Thyroid gland (tissue), 4 donors: ENCODE measurements around the gene BLOC1S6. TPM values are rescaled to one million over a fixed set of nuclear protein-coding genes. Genes with fewer than 3 reads are reported as not detected.

Experiments used
- DNase-seq, 2 donors: peaks; one replicate each; pipeline ENCODE4 v3.0.0-alpha.2; 2019
- H3K27ac ChIP-seq, 3 donors: fragments of 200-600 bp; sonication (generic); 1 replicate in 2 of 3; 2 replicates in 1 of 3; pipeline ENCODE4 v1.5.1; 2016 to 2019; ENCODE audit warnings: mild to moderate bottlenecking in 1 of 3, moderate library complexity in 1 of 3
- H3K27me3 ChIP-seq: fragments of 200-600 bp; sonication (generic); one replicate; pipeline ENCODE4 v1.5.1; 2019
- H3K36me3 ChIP-seq, 2 donors: fragments of 200-600 bp; sonication (generic); one replicate each; pipeline ENCODE4 v1.5.1; 2016 to 2019
- H3K4me1 ChIP-seq, 2 donors: fragments of 200-600 bp; sonication (generic); one replicate each; pipeline ENCODE4 v1.5.1; 2017 to 2019
- H3K4me3 ChIP-seq, 3 donors: fragments of 200-600 bp; sonication (generic); replicated peaks in 1 of 3; 1 replicate in 2 of 3; 2 replicates in 1 of 3; pipeline ENCODE4 v1.5.1; 2016; ENCODE audit warnings: mild to moderate bottlenecking in 1 of 3
- H3K9me3 ChIP-seq: fragments of 200-600 bp; sonication (generic); one replicate; pipeline ENCODE4 v1.5.1; 2017
- POLR2A ChIP-seq, 2 donors: fragments of 450-650 bp; IDR thresholded peaks; one replicate each; pipeline ENCODE4 v1.6.1; 2017; ENCODE audit warnings: antibody characterized with exemption in 2 of 2, mild to moderate bottlenecking in 2 of 2, moderate library complexity in 1 of 2
- WGBS, 2 donors: methylation state at CpG; one replicate each; pipeline ENCODE4 v1.1.5; 2017; 5-methylcytosine and 5-hydroxymethylcytosine counted together
- intact Hi-C: fragments of 100-400 bp; cut with DNase I; formaldehyde crosslinking; loops from one replicate; pipeline ENCODE4 v1.15.1; 2023
- total RNA-seq, 4 donors: library from RNA; depleted of rRNA; stranded (reverse); fragments of >200 nt; gene quantifications; one replicate each; pipeline ENCODE4 v1.2.3, GENCODE V29; 2016
- TF ChIP-seq, protein P1 (sequence below), 6 experiments: fragments of 200-600 bp in 3 of 6; fragments of 450-650 bp in 3 of 6; sonication (generic) in 3 of 6; IDR thresholded peaks; one replicate each; pipeline ENCODE4 v1.5.1; 2016 to 2019; ENCODE audit warnings: antibody characterized with exemption in 6 of 6, mild to moderate bottlenecking in 2 of 6, inconsistent platforms in 1 of 6, moderate library complexity in 1 of 6

The BLOC1S6 gene
- total RNA-seq, 4 donors from 2014 or later, result 59.7 to 88.7 (median 82.6) TPM

DNA sequence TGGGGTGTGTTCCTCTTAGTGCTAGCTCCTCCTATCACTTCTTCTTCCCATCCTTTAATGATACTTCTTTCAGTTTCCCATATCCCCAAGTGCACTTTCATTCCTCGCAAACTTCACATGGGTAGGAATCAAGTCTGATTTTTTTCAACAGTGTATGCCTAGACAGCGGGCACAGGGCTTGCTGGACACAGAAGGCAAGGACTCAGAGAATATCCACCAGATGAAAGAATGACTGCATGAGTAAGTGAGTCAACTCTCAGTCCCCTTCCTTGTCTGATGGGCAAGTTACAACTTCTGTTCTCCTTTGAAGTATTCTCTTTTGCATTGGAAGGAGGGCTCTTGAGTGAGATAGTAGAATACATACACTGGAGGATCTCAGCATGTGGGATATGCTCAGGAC, 44.6 kb downstream of the BLOC1S6 start:
- Histone ChIP-seq H3K36me3 (no peaks in the 10 kb centered on the region), H3K4me1 (peaks cover 15 to 21% of the 10 kb centered on the region in 2 donors), H3K27me3 (no peaks in the 10 kb centered on the region), H3K9me3 (no peaks in the 10 kb centered on the region), H3K4me3 (peak overlapping the region in 1 of 3 donors; percentile 12), H3K27ac (peak overlapping the region; percentile 47 to 81 (median 60))
- WGBS, 2 donors, result 67 to 72% methylated on average over 2 of the region's 2 CpGs
- intact Hi-C loops, result no loop called here
- TF ChIP-seq POLR2A (IDR thresholded peaks at IDR 0.05), result no peak
- TF ChIP-seq, protein P1, sequence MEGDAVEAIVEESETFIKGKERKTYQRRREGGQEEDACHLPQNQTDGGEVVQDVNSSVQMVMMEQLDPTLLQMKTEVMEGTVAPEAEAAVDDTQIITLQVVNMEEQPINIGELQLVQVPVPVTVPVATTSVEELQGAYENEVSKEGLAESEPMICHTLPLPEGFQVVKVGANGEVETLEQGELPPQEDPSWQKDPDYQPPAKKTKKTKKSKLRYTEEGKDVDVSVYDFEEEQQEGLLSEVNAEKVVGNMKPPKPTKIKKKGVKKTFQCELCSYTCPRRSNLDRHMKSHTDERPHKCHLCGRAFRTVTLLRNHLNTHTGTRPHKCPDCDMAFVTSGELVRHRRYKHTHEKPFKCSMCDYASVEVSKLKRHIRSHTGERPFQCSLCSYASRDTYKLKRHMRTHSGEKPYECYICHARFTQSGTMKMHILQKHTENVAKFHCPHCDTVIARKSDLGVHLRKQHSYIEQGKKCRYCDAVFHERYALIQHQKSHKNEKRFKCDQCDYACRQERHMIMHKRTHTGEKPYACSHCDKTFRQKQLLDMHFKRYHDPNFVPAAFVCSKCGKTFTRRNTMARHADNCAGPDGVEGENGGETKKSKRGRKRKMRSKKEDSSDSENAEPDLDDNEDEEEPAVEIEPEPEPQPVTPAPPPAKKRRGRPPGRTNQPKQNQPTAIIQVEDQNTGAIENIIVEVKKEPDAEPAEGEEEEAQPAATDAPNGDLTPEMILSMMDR (IDR thresholded peaks at IDR 0.05), result no peak
- DNase-seq, result no peak

GRCh38 chr15:45634432-45635190, 47.4 kb downstream of the BLOC1S6 start, which contains the start of gene SQOR:
Gene SQOR (plus strand): TSS chr15:45635029. CDS start chr15:45658924, 23,895 bp downstream.
- DNase-seq, result peak; percentile 94 to 95
- Histone ChIP-seq H3K27me3 (no peaks in the 10 kb centered on the region), H3K4me1 (peaks cover 21 to 40% of the 10 kb centered on the region in 2 donors), H3K27ac (peak within 1 kb of the TSS; percentile 80 to 97 (median 95)), H3K9me3 (no peaks in the 10 kb centered on the region), H3K4me3 (peak within 1 kb of the TSS; percentile 40 to 59 (median 46)), H3K36me3 (no peaks in the 10 kb centered on the region)
- intact Hi-C loops, result no loop called here
- 4 to 5% methylated on average over 19 to 20 of the region's 53 CpGs for WGBS, 2 donors
- TF ChIP-seq, protein P1 (IDR thresholded peaks at IDR 0.05), result no peak
- TF ChIP-seq POLR2A (IDR thresholded peaks at IDR 0.05), result peak; percentile 7 to 94

- peak overlapping the region; percentile 40 to 59 (median 46) for H3K4me3 ChIP-seq
- H3K9me3 ChIP-seq, result no peaks in the 10 kb centered on the region
- no peaks in the 10 kb centered on the region for H3K27me3 ChIP-seq
- WGBS, 2 donors, result 0 to 1% methylated on average over 14 to 25 of the region's 29 CpGs
- peaks cover 21 to 42% of the 10 kb centered on the region in 2 donors for H3K4me1 ChIP-seq
- no peaks in the 10 kb centered on the region for H3K36me3 ChIP-seq
- TF ChIP-seq POLR2A (IDR thresholded peaks at IDR 0.05), result no peak
- TF ChIP-seq, protein P1 (IDR thresholded peaks at IDR 0.05), result peak in 5 of 6 experiments; percentile 25 to 59 (median 48)
- DNase-seq, result peak; percentile 74
- peak overlapping the region; percentile 80 to 97 (median 95) for H3K27ac ChIP-seq
- intact Hi-C loops, result no loop called here
Observed at GRCh38 chr15:45635191-45635638, 48.0 kb downstream of the BLOC1S6 start.

GRCh38 chr15:45635763-45636292, 48.6 kb downstream of the BLOC1S6 start:
- H3K4me1 ChIP-seq, result peaks cover 21 to 47% of the 10 kb centered on the region in 2 donors
- intact Hi-C loops, result no loop called here

More at GRCh38 chr15:45635763-45636292, 48.6 kb downstream of the BLOC1S6 start:
- Histone ChIP-seq H3K4me3 (peak overlapping the region; percentile 40 to 59 (median 46)), H3K27me3 (no peaks in the 10 kb centered on the region), H3K27ac (peak overlapping the region; percentile 80 to 97 (median 95)), H3K9me3 (no peaks in the 10 kb centered on the region), H3K36me3 (no peaks in the 10 kb centered on the region)
- no peak for DNase-seq
- TF ChIP-seq, protein P1 (IDR thresholded peaks at IDR 0.05), result no peak
- TF ChIP-seq POLR2A (IDR thresholded peaks at IDR 0.05), result no peak
- whole genome bisulfite sequencing, 2 donors, result 46 to 56% methylated on average over 17 of the region's 17 CpGs
